ENCODE measurements around the gene ANO10.

DNA sequence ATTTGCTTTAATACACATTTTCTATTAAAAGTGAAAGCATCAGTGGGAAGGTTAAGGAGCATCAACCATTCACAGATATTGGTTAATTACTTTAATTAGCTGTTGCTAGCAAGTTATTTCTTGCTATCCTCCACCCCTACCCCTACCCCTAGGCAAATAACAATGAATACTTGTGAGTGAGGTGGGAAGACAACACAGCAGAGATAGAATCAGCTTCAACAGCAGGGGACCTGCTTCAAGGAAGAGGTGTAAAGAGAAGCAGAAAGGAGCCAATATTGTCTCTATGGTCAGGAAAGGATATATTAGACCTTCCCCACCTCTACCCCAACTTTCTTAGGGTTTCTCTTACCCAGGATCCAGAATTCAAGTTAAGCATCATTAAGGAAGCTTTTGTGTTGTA lies 186.1 kb downstream of the ANO10 start:
- TF ChIP-seq, protein P1, sequence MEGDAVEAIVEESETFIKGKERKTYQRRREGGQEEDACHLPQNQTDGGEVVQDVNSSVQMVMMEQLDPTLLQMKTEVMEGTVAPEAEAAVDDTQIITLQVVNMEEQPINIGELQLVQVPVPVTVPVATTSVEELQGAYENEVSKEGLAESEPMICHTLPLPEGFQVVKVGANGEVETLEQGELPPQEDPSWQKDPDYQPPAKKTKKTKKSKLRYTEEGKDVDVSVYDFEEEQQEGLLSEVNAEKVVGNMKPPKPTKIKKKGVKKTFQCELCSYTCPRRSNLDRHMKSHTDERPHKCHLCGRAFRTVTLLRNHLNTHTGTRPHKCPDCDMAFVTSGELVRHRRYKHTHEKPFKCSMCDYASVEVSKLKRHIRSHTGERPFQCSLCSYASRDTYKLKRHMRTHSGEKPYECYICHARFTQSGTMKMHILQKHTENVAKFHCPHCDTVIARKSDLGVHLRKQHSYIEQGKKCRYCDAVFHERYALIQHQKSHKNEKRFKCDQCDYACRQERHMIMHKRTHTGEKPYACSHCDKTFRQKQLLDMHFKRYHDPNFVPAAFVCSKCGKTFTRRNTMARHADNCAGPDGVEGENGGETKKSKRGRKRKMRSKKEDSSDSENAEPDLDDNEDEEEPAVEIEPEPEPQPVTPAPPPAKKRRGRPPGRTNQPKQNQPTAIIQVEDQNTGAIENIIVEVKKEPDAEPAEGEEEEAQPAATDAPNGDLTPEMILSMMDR (IDR thresholded peaks at IDR 0.05): no peak
- no peak for TF ChIP-seq POLR2A (IDR thresholded peaks at IDR 0.05)
- no peak for TF ChIP-seq POLR2AphosphoS5 (IDR thresholded peaks at IDR 0.05)

Measured in suprapubic skin (tissue), 4 donors.